Type B pancreatic cell (in vitro differentiated cells): ENCODE measurements around the gene RPP21. TPM values are rescaled to one million over a fixed set of nuclear protein-coding genes. Genes with fewer than 3 reads are reported as not detected.
"Not testable (repeated sequence)": the region's sequence is repeated elsewhere in the genome, so short reads cannot be mapped to it uniquely, and the experiment has no call there.

Source experiments
- DNase-seq: peaks from one replicate; pipeline ENCODE4 v3.0.0; 2021; ENCODE audit warnings: mixed read lengths; ENCODE audit not compliant: unreplicated experiment; ENCODE audit errors: extremely low spot score
- H3K27ac Mint-ChIP-seq: 2 replicates; pipeline ENCODE4 v1.8.0; 2021; ENCODE audit warnings: mild to moderate bottlenecking, mixed read lengths
- H3K27me3 Mint-ChIP-seq: 2 replicates; pipeline ENCODE4 v1.8.0; 2021; ENCODE audit warnings: mixed read lengths
- H3K36me3 Mint-ChIP-seq: 2 replicates; pipeline ENCODE4 v1.8.0; 2021; ENCODE audit warnings: mixed read lengths
- H3K4me1 Mint-ChIP-seq: one replicate; pipeline ENCODE4 v1.8.0; 2021; ENCODE audit warnings: mixed read lengths; ENCODE audit not compliant: unreplicated experiment
- H3K4me3 Mint-ChIP-seq: 2 replicates; pipeline ENCODE4 v1.8.0; 2021; ENCODE audit warnings: mild to moderate bottlenecking, mixed read lengths
- H3K9me3 Mint-ChIP-seq: 2 replicates; pipeline ENCODE4 v1.8.0; 2021; ENCODE audit warnings: mixed read lengths
- total RNA-seq: library from RNA; stranded (reverse); gene quantifications from 2 replicates; pipeline ENCODE4 v1.2.1, GENCODE V29; 2021; ENCODE audit warnings: low replicate concordance
- TF ChIP-seq, protein P1 (sequence below): fragments of 200-600 bp; sonication (generic); conservative IDR thresholded peaks from 2 replicates; pipeline ENCODE4 v1.5.0; 2021; ENCODE audit warnings: antibody characterized with exemption, mild to moderate bottlenecking

The RPP21 gene
- total RNA-seq, 1 donor from 2014 or later: 49.6 TPM

DNA sequence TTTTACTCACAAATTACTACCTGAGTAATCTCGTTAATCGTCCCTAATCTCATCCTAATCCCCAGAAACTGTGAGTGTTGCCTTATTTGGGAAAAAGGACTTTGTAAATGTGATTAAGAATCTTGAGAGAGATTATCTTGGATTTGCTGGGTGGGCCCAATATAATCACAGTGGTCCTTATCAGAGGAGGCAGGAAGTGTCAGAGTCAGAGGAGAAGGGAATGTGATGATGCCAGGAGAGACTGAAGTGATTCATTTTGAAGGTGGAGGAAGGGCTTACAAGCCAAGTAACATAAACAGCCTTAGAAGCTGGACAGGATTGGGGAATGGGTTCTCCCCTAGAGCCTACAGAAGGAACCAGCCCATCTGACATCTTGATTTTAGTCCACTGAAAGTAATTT is 16.7 kb downstream of the RPP21 start:
- no peak for DNase-seq
- no peaks in the 10 kb centered on the region for H3K4me1 Mint-ChIP-seq
- no peaks in the 10 kb centered on the region for H3K36me3 Mint-ChIP-seq
- no peak overlapping the region for H3K4me3 Mint-ChIP-seq
- no peak overlapping the region for H3K27ac Mint-ChIP-seq
- peaks cover 96% of the 10 kb centered on the region for H3K27me3 Mint-ChIP-seq
- H3K9me3 Mint-ChIP-seq: no peaks in the 10 kb centered on the region
- TF ChIP-seq, protein P1, sequence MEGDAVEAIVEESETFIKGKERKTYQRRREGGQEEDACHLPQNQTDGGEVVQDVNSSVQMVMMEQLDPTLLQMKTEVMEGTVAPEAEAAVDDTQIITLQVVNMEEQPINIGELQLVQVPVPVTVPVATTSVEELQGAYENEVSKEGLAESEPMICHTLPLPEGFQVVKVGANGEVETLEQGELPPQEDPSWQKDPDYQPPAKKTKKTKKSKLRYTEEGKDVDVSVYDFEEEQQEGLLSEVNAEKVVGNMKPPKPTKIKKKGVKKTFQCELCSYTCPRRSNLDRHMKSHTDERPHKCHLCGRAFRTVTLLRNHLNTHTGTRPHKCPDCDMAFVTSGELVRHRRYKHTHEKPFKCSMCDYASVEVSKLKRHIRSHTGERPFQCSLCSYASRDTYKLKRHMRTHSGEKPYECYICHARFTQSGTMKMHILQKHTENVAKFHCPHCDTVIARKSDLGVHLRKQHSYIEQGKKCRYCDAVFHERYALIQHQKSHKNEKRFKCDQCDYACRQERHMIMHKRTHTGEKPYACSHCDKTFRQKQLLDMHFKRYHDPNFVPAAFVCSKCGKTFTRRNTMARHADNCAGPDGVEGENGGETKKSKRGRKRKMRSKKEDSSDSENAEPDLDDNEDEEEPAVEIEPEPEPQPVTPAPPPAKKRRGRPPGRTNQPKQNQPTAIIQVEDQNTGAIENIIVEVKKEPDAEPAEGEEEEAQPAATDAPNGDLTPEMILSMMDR: no peak

DNA sequence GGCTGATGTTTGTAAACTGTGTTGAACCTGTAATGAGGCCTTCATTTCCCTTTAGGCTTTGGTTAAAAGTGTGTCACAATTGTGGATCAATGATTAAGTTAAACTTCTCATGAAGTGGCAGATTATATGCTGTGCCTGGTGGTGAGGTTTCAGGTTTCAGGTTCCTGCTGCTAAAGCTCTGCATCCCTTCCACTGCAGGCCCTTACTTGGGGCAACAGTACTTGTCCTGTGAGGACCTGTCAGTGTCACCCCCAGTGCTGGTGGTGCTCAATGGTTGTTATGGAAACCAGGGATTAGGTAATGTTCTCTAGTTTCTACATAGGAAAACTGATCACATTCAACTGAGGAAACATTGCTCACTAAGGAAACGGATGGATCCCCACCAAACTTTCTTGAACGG is 18.5 kb downstream of the RPP21 start:
- no peaks in the 10 kb centered on the region for H3K4me1 Mint-ChIP-seq
- TF ChIP-seq, protein P1: no peak
- DNase-seq: no peak
- H3K4me3 Mint-ChIP-seq: no peak overlapping the region
- peaks cover 2% of the 10 kb centered on the region for H3K9me3 Mint-ChIP-seq
- H3K27me3 Mint-ChIP-seq: peaks cover 91% of the 10 kb centered on the region
- H3K36me3 Mint-ChIP-seq: no peaks in the 10 kb centered on the region
- no peak overlapping the region for H3K27ac Mint-ChIP-seq

DNA sequence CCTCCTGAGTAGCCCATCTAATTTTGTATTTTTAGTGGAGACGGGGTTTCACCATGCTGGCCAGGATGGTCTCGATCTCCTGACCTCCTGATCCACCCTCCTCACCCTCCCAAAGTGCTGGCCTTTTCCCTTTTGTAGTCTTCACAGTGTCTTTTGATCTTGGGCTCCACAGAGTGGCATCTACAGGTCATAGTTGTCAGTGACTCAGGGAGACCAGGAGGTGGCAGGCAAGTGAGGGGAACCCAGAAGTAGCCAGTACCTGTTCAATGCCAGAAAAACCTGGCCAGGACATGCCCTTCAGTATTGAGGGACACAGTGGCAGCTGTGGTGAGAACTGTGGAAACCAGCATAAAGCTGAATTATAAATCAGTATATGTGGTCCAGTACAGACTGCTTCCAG is 19.6 kb downstream of the RPP21 start:
- H3K27ac Mint-ChIP-seq: no peak overlapping the region
- TF ChIP-seq, protein P1: no peak
- peaks cover 4% of the 10 kb centered on the region for H3K9me3 Mint-ChIP-seq
- H3K4me1 Mint-ChIP-seq: no peaks in the 10 kb centered on the region
- no peaks in the 10 kb centered on the region for H3K36me3 Mint-ChIP-seq
- peaks cover 89% of the 10 kb centered on the region for H3K27me3 Mint-ChIP-seq
- H3K4me3 Mint-ChIP-seq: no peak overlapping the region
- no peak for DNase-seq

DNA sequence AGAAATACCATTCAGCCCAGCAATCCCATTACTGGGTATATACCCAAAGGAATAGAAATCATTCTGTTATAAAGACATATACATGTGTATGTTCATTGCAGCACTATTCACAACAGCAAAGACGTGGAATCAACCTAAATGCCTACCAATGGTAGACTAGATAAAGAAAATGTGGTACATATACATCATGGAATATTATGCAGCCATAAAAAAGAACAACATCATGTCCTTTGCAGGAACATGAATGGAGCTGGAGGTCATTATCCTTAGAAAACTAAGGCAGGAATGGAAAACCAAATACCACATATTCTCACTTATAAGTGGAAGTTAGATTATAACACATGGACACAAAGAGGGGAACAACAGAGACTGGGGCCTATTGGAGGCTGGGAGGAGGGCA is 24.3 kb downstream of the RPP21 start:
- H3K27ac Mint-ChIP-seq, H3K36me3 Mint-ChIP-seq, H3K4me1 Mint-ChIP-seq, DNase-seq, H3K4me3 Mint-ChIP-seq, H3K9me3 Mint-ChIP-seq: not testable (repeated sequence)
- H3K27me3 Mint-ChIP-seq: peaks cover 79% of the 10 kb centered on the region

DNA sequence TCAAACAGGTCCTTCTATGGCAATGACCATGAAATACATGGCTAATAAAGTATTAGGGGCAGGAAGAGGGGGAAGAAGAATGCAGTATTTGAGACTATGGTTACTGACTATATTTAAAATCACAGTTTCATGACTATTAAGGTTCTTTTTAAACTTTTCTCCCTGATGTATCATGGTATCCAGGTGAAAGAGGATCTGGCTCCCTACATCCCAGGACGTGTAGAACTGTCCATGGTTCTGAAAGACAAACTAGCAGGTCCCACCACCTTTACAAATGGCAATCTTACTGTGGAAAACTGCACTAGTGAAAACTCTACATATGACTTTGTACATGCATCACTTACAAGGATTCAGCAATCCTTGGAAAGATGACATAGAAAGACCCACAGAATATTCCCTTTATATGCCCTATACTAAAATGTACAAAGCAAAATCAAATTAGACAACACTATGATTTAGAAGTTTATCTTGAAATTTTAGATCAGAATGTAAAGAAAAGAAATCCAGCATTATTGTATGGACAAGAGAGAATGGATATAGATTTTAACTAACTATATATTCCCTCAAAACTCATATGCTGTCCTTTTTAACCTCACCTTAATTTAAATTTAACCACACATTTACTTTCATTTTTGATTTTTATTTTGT is 33.5 kb downstream of the RPP21 start:
- DNase-seq: no peak
- no peaks in the 10 kb centered on the region for H3K9me3 Mint-ChIP-seq
- H3K27ac Mint-ChIP-seq: no peak overlapping the region
- no peak overlapping the region for H3K4me3 Mint-ChIP-seq
- H3K27me3 Mint-ChIP-seq: peaks cover 66% of the 10 kb centered on the region
- TF ChIP-seq, protein P1: no peak
- no peaks in the 10 kb centered on the region for H3K4me1 Mint-ChIP-seq
- no peaks in the 10 kb centered on the region for H3K36me3 Mint-ChIP-seq

DNA sequence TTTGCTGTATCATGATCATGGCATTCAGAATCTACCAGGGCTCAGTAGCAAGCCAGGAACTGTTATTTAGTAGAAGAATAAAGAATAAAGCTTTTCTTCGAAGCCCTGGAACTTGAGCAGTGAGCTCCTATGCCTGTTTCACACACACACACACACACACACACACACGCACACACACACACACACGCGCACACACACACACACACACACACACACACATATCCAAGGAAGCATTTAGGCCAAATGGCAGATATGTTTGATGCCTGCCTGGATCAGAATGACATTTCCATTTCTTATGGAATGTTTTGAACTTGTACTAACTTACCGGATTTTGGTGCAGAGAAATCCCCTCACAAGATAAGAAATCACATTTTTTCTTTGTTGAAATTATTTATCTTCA is 35.5 kb downstream of the RPP21 start:
- no peak for DNase-seq
- H3K4me3 Mint-ChIP-seq: no peak overlapping the region
- H3K4me1 Mint-ChIP-seq: no peaks in the 10 kb centered on the region
- TF ChIP-seq, protein P1: no peak
- H3K36me3 Mint-ChIP-seq: no peaks in the 10 kb centered on the region
- H3K27ac Mint-ChIP-seq: no peak overlapping the region
- peaks cover 65% of the 10 kb centered on the region for H3K27me3 Mint-ChIP-seq
- no peaks in the 10 kb centered on the region for H3K9me3 Mint-ChIP-seq
